GM23338 (cell line): ENCODE results near the gene ADGRD1. TPM values are rescaled to one million over a fixed set of nuclear protein-coding genes. Genes with fewer than 3 reads are reported as not detected.

Source experiments
- ATAC-seq: fragments of 200-7000 bp; cut with Tn5 transposase; 3 replicates; pipeline ENCODE4 v1.9.1; 2020
- DNase-seq: peaks from one replicate; pipeline ENCODE4 v3.0.0-alpha.2; 2015; ENCODE audit warnings: low spot score
- H2AFZ ChIP-seq: fragments of 200-600 bp; sonication (generic); 2 replicates; pipeline ENCODE4 v1.8.0; 2016; ENCODE audit warnings: antibody characterized with exemption, mild to moderate bottlenecking, moderate library complexity
- H3F3A ChIP-seq: fragments of 200-600 bp; sonication (generic); replicated peaks from 2 replicates; pipeline ENCODE4 v1.8.0; 2017; ENCODE audit warnings: antibody characterized with exemption, mixed run types, low read depth
- H3K27ac ChIP-seq: fragments of 200-600 bp; sonication (generic); 2 replicates; pipeline ENCODE4 v1.6.1; 2016; ENCODE audit warnings: low read depth
- H3K27me3 ChIP-seq: fragments of 200-600 bp; sonication (generic); 2 replicates; pipeline ENCODE4 v1.8.0; 2016; ENCODE audit warnings: mild to moderate bottlenecking, mixed run types, moderate library complexity; ENCODE audit not compliant: insufficient read depth
- H3K36me3 ChIP-seq: fragments of 200-600 bp; sonication (generic); 2 replicates; pipeline ENCODE4 v1.8.0; 2016; ENCODE audit warnings: mild to moderate bottlenecking; ENCODE audit not compliant: insufficient read depth
- H3K4me1 ChIP-seq: fragments of 200-600 bp; sonication (generic); 2 replicates; pipeline ENCODE4 v1.8.0; 2016; ENCODE audit warnings: mild to moderate bottlenecking, moderate library complexity; ENCODE audit not compliant: insufficient read depth
- H3K4me2 ChIP-seq: fragments of 200-600 bp; sonication (generic); 2 replicates; pipeline ENCODE4 v1.7.1; 2017; ENCODE audit warnings: mixed run types
- H3K4me3 ChIP-seq: fragments of 200-600 bp; sonication (generic); 2 replicates; pipeline ENCODE4 v1.6.1; 2016; ENCODE audit warnings: mixed run types
- H3K79me2 ChIP-seq: fragments of 200-600 bp; sonication (generic); replicated peaks from 2 replicates; pipeline ENCODE4 v1.8.0; 2017; ENCODE audit warnings: mild to moderate bottlenecking; ENCODE audit not compliant: insufficient read depth
- H3K9me2 ChIP-seq: fragments of 200-600 bp; sonication (generic); 2 replicates; pipeline ENCODE4 v1.8.0; 2017; ENCODE audit not compliant: insufficient read depth
- H4K20me1 ChIP-seq: fragments of 200-600 bp; sonication (generic); replicated peaks from 2 replicates; pipeline ENCODE4 v1.8.0; 2017; ENCODE audit warnings: mild to moderate bottlenecking; ENCODE audit not compliant: insufficient read depth
- H3K27ac Mint-ChIP-seq: 2 replicates; pipeline ENCODE4 v1.8.0; 2020; ENCODE audit warnings: inconsistent platforms, mild to moderate bottlenecking, moderate library complexity, mixed read lengths
- H3K27me3 Mint-ChIP-seq: 3 replicates; pipeline ENCODE4 v1.8.0; 2022; ENCODE audit warnings: low read depth, mild to moderate bottlenecking, moderate library complexity, mixed read lengths, inconsistent platforms; ENCODE audit not compliant: insufficient read depth, poor library complexity
- H3K36me3 Mint-ChIP-seq: 3 replicates; pipeline ENCODE4 v1.8.0; 2021; ENCODE audit warnings: low read depth, mild to moderate bottlenecking, inconsistent platforms, moderate library complexity, mixed read lengths
- H3K4me1 Mint-ChIP-seq: 3 replicates; pipeline ENCODE4 v1.8.0; 2020; ENCODE audit warnings: mild to moderate bottlenecking, inconsistent platforms, mixed read lengths
- H3K4me3 Mint-ChIP-seq: 3 replicates; pipeline ENCODE4 v1.8.0; 2021; ENCODE audit warnings: moderate library complexity, mild to moderate bottlenecking, inconsistent platforms, mixed read lengths
- H3K9me3 Mint-ChIP-seq: 3 replicates; pipeline ENCODE4 v1.8.0; 2020; ENCODE audit warnings: moderate library complexity, mild to moderate bottlenecking, inconsistent platforms, mixed read lengths
- CREB1 ChIP-seq: fragments of 250-450 bp; sonication (Bioruptor Pico); IDR thresholded peaks from 2 replicates; pipeline ENCODE4 v1.5.0; 2020; ENCODE audit warnings: low read depth, mild to moderate bottlenecking, moderate library complexity
- ETS1 ChIP-seq: IDR thresholded peaks from 2 replicates; pipeline ENCODE4 v1.6.1; 2016; ENCODE audit warnings: antibody characterized with exemption
- EZH2phosphoT487 ChIP-seq: fragments of 200-600 bp; sonication (generic); IDR thresholded peaks from one replicate; pipeline ENCODE4 v1.8.1; 2018; ENCODE audit warnings: antibody characterized with exemption; ENCODE audit not compliant: unreplicated experiment
- JUNB ChIP-seq: IDR thresholded peaks from one replicate; pipeline ENCODE4 v1.6.1; 2016; ENCODE audit warnings: antibody characterized with exemption; ENCODE audit not compliant: unreplicated experiment
- NANOG ChIP-seq: IDR thresholded peaks from 2 replicates; pipeline ENCODE4 v1.6.1; 2016; ENCODE audit warnings: antibody characterized with exemption, borderline replicate concordance
- POLR2AphosphoS5 ChIP-seq: IDR thresholded peaks from 2 replicates; pipeline ENCODE4 v1.6.1; 2016; ENCODE audit warnings: antibody characterized with exemption, low read depth
- REST ChIP-seq: IDR thresholded peaks from one replicate; pipeline ENCODE4 v1.6.1; 2018; ENCODE audit warnings: antibody characterized with exemption; ENCODE audit not compliant: unreplicated experiment
- STAT1 ChIP-seq: IDR thresholded peaks from one replicate; pipeline ENCODE4 v1.6.1; 2016; ENCODE audit warnings: antibody characterized with exemption; ENCODE audit not compliant: unreplicated experiment
- ZNF114 ChIP-seq: fragments of 250-450 bp; sonication (Bioruptor Pico); IDR thresholded peaks from 2 replicates; pipeline ENCODE4 v1.5.0; 2020; ENCODE audit warnings: mild to moderate bottlenecking, moderate library complexity
- ZNF331 ChIP-seq: fragments of 250-450 bp; sonication (Bioruptor Pico); IDR thresholded peaks from 2 replicates; pipeline ENCODE4 v1.5.0; 2020; ENCODE audit warnings: low read depth, mild to moderate bottlenecking, moderate library complexity
- ZNF462 ChIP-seq: fragments of 250-450 bp; sonication (Bioruptor Pico); IDR thresholded peaks from 2 replicates; pipeline ENCODE4 v1.5.0; 2020; ENCODE audit warnings: mild to moderate bottlenecking, moderate library complexity
- polyA plus RNA-seq: library from polyadenylated mRNA; unstranded; fragments of >200 nt; fragmentation: Nextera tagmentation; extraction: Ambion mirVana; gene quantifications from 2 replicates; pipeline ENCODE4 v1.2.1, GENCODE V29; 2016
- total RNA-seq: library from RNA; depleted of rRNA; stranded (reverse); fragments of >200 nt; shearing (Covaris generic); gene quantifications from 2 replicates; pipeline ENCODE4 v1.2.3, GENCODE V29; 2014

Gene ADGRD1
- total and polyA plus RNA-seq, 2 experiments from 2014 or later, result 1.4 TPM; not detected in 1

- Mint-ChIP-seq H3K4me3 (no peak overlapping the region), H3K4me1 (no peaks in the 10 kb centered on the region), H3K9me3 (no peaks in the 10 kb centered on the region), H3K27ac (no peak overlapping the region), H3K27me3 (peaks cover 12% of the 10 kb centered on the region), H3K36me3 (no peaks in the 10 kb centered on the region)
- no peaks in the 10 kb centered on the region; the same call in 1 of the 2 replicates for H3K36me3 ChIP-seq
- no peak overlapping the region for H2AFZ ChIP-seq
- H4K20me1 ChIP-seq, result no peaks in the 10 kb centered on the region
- no peaks in the 10 kb centered on the region for H3K4me1 ChIP-seq
- no peak for ATAC-seq
- no peaks in the 10 kb centered on the region for H3K27me3 ChIP-seq
- H3K4me3 ChIP-seq, result no peak overlapping the region
- no peak overlapping the region for H3K4me2 ChIP-seq
- no peaks in the 10 kb centered on the region for H3F3A ChIP-seq
- DNase-seq, result no peak
- H3K79me2 ChIP-seq, result no peaks in the 10 kb centered on the region
- H3K9me2 ChIP-seq, result no peaks in the 10 kb centered on the region
- no peak for TF ChIP-seq ZNF114 (CRISPR knock-in tag)
- no peak for TF ChIP-seq REST
- TF ChIP-seq JUNB, result no peak
- no peak for TF ChIP-seq EZH2phosphoT487
- no peak for TF ChIP-seq ZNF331 (CRISPR knock-in tag)
- no peak for TF ChIP-seq POLR2AphosphoS5
- TF ChIP-seq STAT1, result no peak
- no peak for TF ChIP-seq NANOG
- TF ChIP-seq ETS1, result no peak
- no peak overlapping the region for H3K27ac ChIP-seq
Observed at GRCh38 chr12:130970908-130971233, 17.2 kb downstream of the ADGRD1 start.

GRCh38 chr12:130971925-130972585 is 18.3 kb downstream of the ADGRD1 start:
- Mint-ChIP-seq H3K27ac (no peak overlapping the region), H3K27me3 (peaks cover 7% of the 10 kb centered on the region), H3K9me3 (no peaks in the 10 kb centered on the region), H3K4me1 (0 out of 3 replicates have a peak, but pooled peaks cover 2% of the 10 kb centered on the region), H3K36me3 (no peaks in the 10 kb centered on the region), H3K4me3 (no peak overlapping the region)
- Histone ChIP-seq H3K4me1 (no peaks in the 10 kb centered on the region), H3K9me2 (no peaks in the 10 kb centered on the region), H3K27me3 (no peaks in the 10 kb centered on the region), H4K20me1 (no peaks in the 10 kb centered on the region), H3K4me2 (no peak overlapping the region), H3K79me2 (no peaks in the 10 kb centered on the region), H3K4me3 (no peak overlapping the region), H3K27ac (no peak overlapping the region), H2AFZ (no peak overlapping the region), H3K36me3 (no peaks in the 10 kb centered on the region; the same call in 1 of the 2 replicates), H3F3A (no peaks in the 10 kb centered on the region)
- DNase-seq, result no peak
- no peak for ATAC-seq
- TF ChIP-seq CREB1 (CRISPR knock-in tag) (no peak), ZNF114 (CRISPR knock-in tag) (no peak), JUNB (no peak), EZH2phosphoT487 (no peak), ZNF462 (CRISPR knock-in tag) (no peak), STAT1 (no peak), ZNF331 (CRISPR knock-in tag) (no peak)
